ENCODE data around the gene PRR19.

The PRR19 gene

GRCh38 chr19:42273407-42274064, 28.4 kb upstream of the PRR19 start:
- TF ChIP-seq CTCF (IDR thresholded peaks at IDR 0.05): no peak
- DNase-seq (ENCODE audit: low spot score): peak; percentile 75

GRCh38 chr19:42274065-42274682, 27.8 kb upstream of the PRR19 start:
- DNase-seq (ENCODE audit: low spot score): peak; percentile 69
- H3K4me3 ChIP-seq: no peak overlapping the region
- no peak overlapping the region for H3K27ac ChIP-seq
- TF ChIP-seq CTCF (IDR thresholded peaks at IDR 0.05): no peak

More at GRCh38 chr19:42273407-42274064, 28.4 kb upstream of the PRR19 start:
- H3K4me3 ChIP-seq: no peak overlapping the region
- H3K27ac ChIP-seq: no peak overlapping the region

- no peak for TF ChIP-seq CTCF (IDR thresholded peaks at IDR 0.05)
- peak; percentile 63 for DNase-seq (ENCODE audit: low spot score)
- H3K27ac ChIP-seq: peak overlapping the region in 1 of 2 donors; percentile 26
Measured at GRCh38 chr19:42275103-42275502, 26.8 kb upstream of the PRR19 start.

GRCh38 chr19:42275517-42275916, 26.4 kb upstream of the PRR19 start:
- Histone ChIP-seq H3K27ac (peak overlapping the region in 1 of 2 donors; percentile 26), H3K4me3 (no peak overlapping the region)
- no peak for DNase-seq (ENCODE audit: low spot score)
- no peak for TF ChIP-seq CTCF (IDR thresholded peaks at IDR 0.05)

More at GRCh38 chr19:42275103-42275502, 26.8 kb upstream of the PRR19 start:
- no peak overlapping the region for H3K4me3 ChIP-seq

- TF ChIP-seq CTCF (IDR thresholded peaks at IDR 0.05): no peak
- peak overlapping the region; percentile 98 to 100 for H3K27ac ChIP-seq
- no peak overlapping the region for H3K4me3 ChIP-seq
- no peak for DNase-seq (ENCODE audit: low spot score)
Measured at GRCh38 chr19:42276284-42276683, 25.6 kb upstream of the PRR19 start.

- H3K27ac ChIP-seq: peak overlapping the region; percentile 98 to 100
Measured at GRCh38 chr19:42276821-42277220, 25.1 kb upstream of the PRR19 start.

More at GRCh38 chr19:42276821-42277220, 25.1 kb upstream of the PRR19 start:
- no peak overlapping the region for H3K4me3 ChIP-seq
- no peak for DNase-seq (ENCODE audit: low spot score)
- no peak for TF ChIP-seq CTCF (IDR thresholded peaks at IDR 0.05)

Measured in coronary artery (tissue), 2 donors.